Activated T-cell treated with anti-CD3 and anti-CD28 coated beads for 24 hours (primary cell): Measurements from ENCODE around the gene CDC45.
"Not testable (repeated sequence)": the region's sequence is repeated elsewhere in the genome, so short reads cannot be mapped to it uniquely, and the experiment has no call there.

Source experiments
- DNase-seq: peaks from one replicate; pipeline ENCODE4 v3.0.0-alpha.2; 2020; ENCODE audit warnings: low read depth

CDC45 gene

GRCh38 chr22:19527861-19528417 is 48.2 kb downstream of the CDC45 start:
- no peak for DNase-seq

- no peak for DNase-seq
Observed at GRCh38 chr22:19529811-19530210, 50.1 kb downstream of the CDC45 start.

- no peak for DNase-seq
Observed at GRCh38 chr22:19530751-19531150, 51.0 kb downstream of the CDC45 start.

- not testable (repeated sequence) for DNase-seq
Observed at GRCh38 chr22:19531327-19531726, 51.6 kb downstream of the CDC45 start.

GRCh38 chr22:19533049-19533626 is 53.4 kb downstream of the CDC45 start:
- DNase-seq: no peak

- DNase-seq: no peak
Observed at GRCh38 chr22:19533857-19534256, 54.1 kb downstream of the CDC45 start.

- no peak for DNase-seq
Observed at GRCh38 chr22:19535001-19535400, 55.3 kb downstream of the CDC45 start.

- no peak for DNase-seq
Observed at GRCh38 chr22:19536564-19536963, 56.8 kb downstream of the CDC45 start.

- no peak for DNase-seq
Observed at GRCh38 chr22:19537941-19538488, 58.3 kb downstream of the CDC45 start.

GRCh38 chr22:19540394-19540793 is 60.7 kb downstream of the CDC45 start:
- no peak for DNase-seq

- no peak for DNase-seq
Observed at GRCh38 chr22:19543970-19544708, 64.4 kb downstream of the CDC45 start.

GRCh38 chr22:19545935-19546207 is 66.2 kb downstream of the CDC45 start:
- no peak for DNase-seq

- no peak for DNase-seq
Observed at GRCh38 chr22:19546680-19547079, 67.0 kb downstream of the CDC45 start.

GRCh38 chr22:19547620-19548019 is 67.9 kb downstream of the CDC45 start:
- no peak for DNase-seq

GRCh38 chr22:19548427-19548826 is 68.7 kb downstream of the CDC45 start:
- DNase-seq: not testable (repeated sequence)

GRCh38 chr22:19548964-19549363 is 69.2 kb downstream of the CDC45 start:
- DNase-seq: no peak

GRCh38 chr22:19549428-19549827 is 69.7 kb downstream of the CDC45 start:
- DNase-seq: no peak

GRCh38 chr22:19550382-19550781 is 70.7 kb downstream of the CDC45 start:
- no peak for DNase-seq

GRCh38 chr22:19553201-19553600 is 73.5 kb downstream of the CDC45 start:
- no peak for DNase-seq

GRCh38 chr22:19554834-19555404 is 75.2 kb downstream of the CDC45 start:
- no peak for DNase-seq

- no peak for DNase-seq
Observed at GRCh38 chr22:19555651-19556050, 75.9 kb downstream of the CDC45 start.

GRCh38 chr22:19556963-19557545 is 77.3 kb downstream of the CDC45 start:
- no peak for DNase-seq

GRCh38 chr22:19559324-19559811 is 79.6 kb downstream of the CDC45 start:
- DNase-seq: no peak
